Esophagus muscularis mucosa (tissue), 4 donors: ENCODE results near the gene RNF135.

Source experiments
- CTCF ChIP-seq, 3 experiments: fragments of 200-600 bp in 2 of 3; fragments of 450-650 bp in 1 of 3; sonication (generic) in 2 of 3; IDR thresholded peaks; one replicate each; pipeline ENCODE4 v1.5.1; 2017 to 2019; ENCODE audit warnings: antibody characterized with exemption in 3 of 3, mild to moderate bottlenecking in 2 of 3, moderate library complexity in 1 of 3
- EP300 ChIP-seq: sonication (generic); formaldehyde crosslinking; IDR thresholded peaks from one replicate; pipeline ENCODE4 v1.6.1; 2017; ENCODE audit warnings: antibody characterized with exemption
- POLR2A ChIP-seq: fragments of 450-650 bp; IDR thresholded peaks from one replicate; pipeline ENCODE4 v1.6.1; 2017; ENCODE audit warnings: antibody characterized with exemption, moderate library complexity, mild to moderate bottlenecking, low read depth

GRCh38 chr17:30995347-30995746 lies 24.5 kb downstream of the RNF135 start:
- TF ChIP-seq CTCF (IDR thresholded peaks at IDR 0.05) (no peak), POLR2A (no peak), EP300 (no peak)
